ENCODE measurements around the gene MED19. TPM values are rescaled to one million over a fixed set of nuclear protein-coding genes. Genes with fewer than 3 reads are reported as not detected.
A peak's percentile ranks its signal among the peaks of the same experiment; 100 is the strongest.

The MED19 gene
- total and polyA plus RNA-seq, 8 donors = 2.5 to 11.5 (median 5.6) TPM

GRCh38 chr11:57667736-57668433, 44.1 kb downstream of the MED19 start, which contains the start of gene ZDHHC5:
TSS of gene ZDHHC5 (plus strand) at chr11:57668114. CDS start at chr11:57673091, 4,977 bp downstream.
- H3K27ac ChIP-seq = peak within 1 kb of the TSS; percentile 98 to 100 (median 99)
- no peaks in the 10 kb centered on the region for H3K9me3 ChIP-seq
- intact Hi-C loops (cut with DNase I) = no loop called here
- H3K4me3 ChIP-seq = peak within 1 kb of the TSS; percentile 94 to 99 (median 98)
- H3K36me3 ChIP-seq = no peaks in the 10 kb centered on the region
- peak; percentile 22 to 57 (median 28) for TF ChIP-seq CTCF (IDR thresholded peaks at IDR 0.05)
- peak; percentile 61 for FAIRE-seq
- H3K27me3 ChIP-seq = no peaks in the 10 kb centered on the region
- peak; percentile 97 to 99 (median 98) for DNase-seq
- ATAC-seq = peak; percentile 89 to 95 (median 90)
- H3K4me1 ChIP-seq = peaks cover 6 to 15% (median 8%) of the 10 kb centered on the region in 3 donors
- WGBS, 2 donors = 0 to 1% methylated on average over 64 to 96 of the region's 96 CpGs

- 0 to 1% methylated on average over 27 to 29 of the region's 29 CpGs for WGBS, 2 donors
- peak; percentile 94 for FAIRE-seq
These were observed 44.8 kb downstream of the MED19 start for GRCh38 chr11:57667117-57667735.

GRCh38 chr11:57663975-57664374, 48.0 kb downstream of the MED19 start:
- DNase-seq (no peak), FAIRE-seq (no peak), ATAC-seq (no peak)
- no peak overlapping the region for H3K4me3 ChIP-seq
- TF ChIP-seq CTCF (IDR thresholded peaks at IDR 0.05) = no peak
- H3K36me3 ChIP-seq = peaks cover 0 to 31% (median 0%) of the 10 kb centered on the region in 3 donors
- WGBS, 2 donors = 75 to 84% methylated on average over 9 of the region's 9 CpGs
- no peaks in the 10 kb centered on the region for H3K9me3 ChIP-seq
- H3K4me1 ChIP-seq = peaks cover 1 to 6% (median 2%) of the 10 kb centered on the region in 3 donors
- intact Hi-C loops (cut with DNase I) = no loop called here
- no peaks in the 10 kb centered on the region for H3K27me3 ChIP-seq
- no peak overlapping the region for H3K27ac ChIP-seq

More at GRCh38 chr11:57667117-57667735, 44.8 kb downstream of the MED19 start:
- Histone ChIP-seq H3K36me3 (peaks cover 0 to 2% (median 0%) of the 10 kb centered on the region in 3 donors), H3K4me1 (peaks cover 6 to 15% (median 8%) of the 10 kb centered on the region in 3 donors), H3K27me3 (no peaks in the 10 kb centered on the region), H3K9me3 (no peaks in the 10 kb centered on the region), H3K27ac (peak overlapping the region; percentile 98 to 100 (median 99)), H3K4me3 (peak overlapping the region; percentile 94 to 99 (median 98))
- ATAC-seq = peak; percentile 88 to 96 (median 89)
- DNase-seq = peak; percentile 86 to 99 (median 96)
- intact Hi-C loops (cut with DNase I) = no loop called here
- TF ChIP-seq CTCF (IDR thresholded peaks at IDR 0.05) = no peak

- H3K27me3 ChIP-seq = no peaks in the 10 kb centered on the region
- peaks cover 0 to 31% (median 0%) of the 10 kb centered on the region in 3 donors for H3K36me3 ChIP-seq
- FAIRE-seq = no peak
- H3K9me3 ChIP-seq = no peaks in the 10 kb centered on the region
- no peak overlapping the region for H3K4me3 ChIP-seq
- TF ChIP-seq CTCF (IDR thresholded peaks at IDR 0.05) = no peak
- H3K4me1 ChIP-seq = peaks cover 5 to 14% (median 6%) of the 10 kb centered on the region in 3 donors
- no peak overlapping the region for H3K27ac ChIP-seq
- intact Hi-C loops (cut with DNase I) = no loop called here
- DNase-seq = no peak
- no peak for ATAC-seq
- 70 to 74% methylated on average over 4 of the region's 4 CpGs for WGBS, 2 donors
These were observed 49.1 kb downstream of the MED19 start for GRCh38 chr11:57662893-57663292.
